Ramos (cell line): Measurements from ENCODE around the gene CUL4B.
"Not testable (repeated sequence)": the region's sequence is repeated elsewhere in the genome, so short reads cannot be mapped to it uniquely, and the experiment has no call there.

ENCODE experiments used
- in situ Hi-C: fragments of 300-500 bp; cut with MboI; formaldehyde crosslinking; loops from one replicate; pipeline ENCODE4 v1.14.3; 2022; ENCODE audit warnings: low sequenced_read_pairs; ENCODE audit not compliant: unreplicated experiment

The CUL4B gene

DNA sequence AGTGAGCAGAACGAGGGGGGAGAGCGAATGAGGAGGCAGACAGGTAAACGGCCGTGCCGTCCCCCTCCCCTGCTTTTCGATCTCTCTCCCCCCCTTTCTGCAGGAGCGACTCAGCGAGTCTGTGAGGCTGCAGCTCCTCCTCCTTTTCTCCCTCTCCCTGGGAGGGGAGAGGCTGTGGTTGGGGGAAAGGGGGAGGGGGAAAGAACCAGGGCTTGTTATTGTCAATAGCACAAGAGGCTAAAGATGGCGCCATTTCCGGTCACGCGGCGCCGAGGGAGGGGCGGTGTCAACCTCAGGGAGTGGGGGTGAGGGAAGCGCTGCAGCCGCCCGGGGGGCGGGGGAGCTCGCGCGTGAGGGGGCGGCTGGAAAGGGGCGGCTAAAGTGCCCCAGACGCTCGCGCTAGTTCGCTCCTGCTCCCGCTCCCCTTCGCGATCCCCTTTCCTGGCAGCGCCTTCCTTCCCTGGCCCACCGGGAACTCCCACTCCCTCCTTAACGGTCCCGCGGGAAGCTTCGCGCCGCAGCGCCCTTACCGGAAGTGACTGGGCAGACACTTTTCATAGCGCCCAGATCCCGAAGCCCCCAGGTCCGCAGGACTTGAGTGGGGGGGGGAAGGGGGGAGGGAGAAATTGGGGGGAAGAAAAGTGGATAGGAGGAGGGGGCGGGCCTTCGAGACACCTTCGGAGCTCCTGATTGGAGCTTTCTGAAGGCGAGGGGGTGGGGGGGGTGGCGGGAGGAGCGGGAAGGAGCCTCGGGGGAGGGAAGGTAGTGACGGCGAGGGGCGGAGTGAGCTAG is at the start of gene CUL4B:
TSS of gene CUL4B (minus strand) at position 121 of the 792 bp plus-strand sequence. CDS start 324 bp downstream, outside the sequence.
- in situ Hi-C loops: no loop called here

DNA sequence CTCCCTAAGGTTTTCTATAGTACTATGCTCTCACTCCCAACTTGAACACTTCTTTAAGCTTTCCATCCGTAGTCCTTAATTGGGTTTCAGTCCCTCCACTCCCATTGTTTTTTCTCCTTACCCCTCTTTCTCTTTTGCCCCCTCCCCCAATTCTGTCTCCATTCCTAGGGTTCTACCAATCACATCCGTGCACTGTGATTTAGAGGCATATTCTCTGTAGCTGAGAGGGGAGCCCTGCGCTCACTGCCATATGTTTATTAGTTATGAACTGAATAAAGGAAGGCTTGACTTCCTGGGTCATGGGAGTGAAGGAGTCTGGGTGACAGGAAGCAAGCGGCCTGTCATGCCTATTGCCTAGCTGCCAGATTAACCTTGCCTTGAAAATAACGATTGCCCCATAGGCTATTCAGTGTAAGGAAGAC is 43.6 kb upstream of the CUL4B start:
- in situ Hi-C loops: no loop called here

DNA sequence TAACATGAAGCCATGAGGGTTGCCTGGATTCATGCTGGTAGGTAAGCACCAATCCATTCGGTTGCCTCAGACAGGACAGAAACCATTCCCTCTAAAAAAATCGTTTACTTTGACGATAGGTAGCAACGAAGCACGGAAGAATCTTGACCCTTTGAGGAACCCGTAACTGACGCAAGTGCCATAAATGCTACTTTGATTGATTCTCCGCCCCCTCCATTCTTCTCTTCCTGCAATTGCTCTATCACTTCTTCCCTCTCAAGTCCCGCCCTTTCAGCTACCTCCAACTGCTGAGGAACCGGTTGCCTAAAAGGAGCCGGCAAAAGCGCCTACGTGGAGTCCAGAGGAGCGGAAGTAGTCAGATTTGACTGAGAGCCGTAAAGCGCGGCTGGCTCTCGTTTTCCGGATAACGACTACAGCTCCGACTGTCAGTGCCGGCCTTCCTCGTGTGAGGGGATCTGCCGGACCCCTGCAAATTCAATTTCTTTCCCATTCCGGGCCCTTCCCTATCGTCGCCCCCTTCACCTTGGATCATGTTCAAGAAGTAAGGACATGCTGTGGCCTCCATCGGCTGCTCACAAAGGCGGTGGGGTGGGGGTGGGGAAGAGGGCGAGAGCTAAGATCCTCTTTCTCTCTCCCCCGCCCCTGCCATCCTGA is 43.1 kb upstream of the CUL4B start, which contains the start of gene MCTS1:
TSS of gene MCTS1 (plus strand) at position 395 of the 654 bp plus-strand sequence. CDS start at position 531, 136 bp downstream.
- in situ Hi-C loops: no loop called here

DNA sequence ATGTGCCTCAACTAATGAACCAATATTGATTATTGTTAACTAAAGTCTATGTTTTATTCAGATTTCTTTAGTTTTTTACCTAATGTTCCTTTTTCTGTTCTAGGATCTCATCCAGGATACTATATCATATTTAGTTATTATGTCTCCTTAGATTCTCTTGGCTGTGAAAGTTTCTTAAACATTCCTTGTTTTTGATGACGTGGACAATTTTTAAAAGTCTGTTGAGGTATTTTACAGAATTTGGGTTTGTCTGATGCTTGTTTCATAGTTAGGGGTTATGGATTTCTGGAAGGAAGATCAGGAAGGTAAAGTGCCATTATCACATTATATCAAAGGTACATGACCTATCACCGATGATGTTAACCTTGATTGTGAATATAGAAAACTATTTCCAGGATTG is 24.9 kb upstream of the CUL4B start:
- in situ Hi-C loops: no loop called here

DNA sequence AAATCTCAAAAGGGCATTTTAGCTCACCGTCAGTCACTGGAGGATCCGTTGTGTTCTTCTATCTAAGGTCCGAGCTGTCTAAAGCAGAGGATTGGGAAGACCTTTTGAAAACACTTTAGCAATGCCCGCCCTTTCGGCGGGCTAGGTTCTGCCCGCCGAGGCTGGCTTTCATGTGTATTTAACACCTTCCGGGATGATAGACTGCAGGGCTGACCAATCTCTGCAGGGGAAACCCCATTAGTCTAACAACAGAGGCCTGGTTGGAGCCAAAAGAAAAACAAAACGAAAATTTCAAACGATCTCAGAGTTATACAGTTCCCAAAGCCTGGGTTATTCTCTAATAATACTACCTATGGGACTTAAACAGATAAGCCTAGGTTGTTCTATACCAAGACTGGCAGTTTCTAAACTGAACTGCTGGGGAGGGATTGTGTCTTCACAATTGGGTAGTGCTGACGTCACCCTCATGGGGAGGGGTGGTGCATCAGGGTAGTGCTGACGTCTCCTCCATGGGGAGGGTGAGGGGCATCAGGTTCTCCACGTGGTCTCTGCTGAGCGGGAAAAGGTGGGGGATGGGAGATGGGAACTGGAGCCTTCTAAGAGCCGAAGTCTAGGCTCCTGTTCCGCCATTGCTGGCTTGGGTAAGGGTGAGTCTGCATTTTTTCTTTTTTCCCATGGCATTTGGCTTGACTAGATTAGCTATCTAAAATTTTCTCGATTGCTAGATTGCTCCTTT is 14.8 kb upstream of the CUL4B start:
- in situ Hi-C loops: no loop called here

DNA sequence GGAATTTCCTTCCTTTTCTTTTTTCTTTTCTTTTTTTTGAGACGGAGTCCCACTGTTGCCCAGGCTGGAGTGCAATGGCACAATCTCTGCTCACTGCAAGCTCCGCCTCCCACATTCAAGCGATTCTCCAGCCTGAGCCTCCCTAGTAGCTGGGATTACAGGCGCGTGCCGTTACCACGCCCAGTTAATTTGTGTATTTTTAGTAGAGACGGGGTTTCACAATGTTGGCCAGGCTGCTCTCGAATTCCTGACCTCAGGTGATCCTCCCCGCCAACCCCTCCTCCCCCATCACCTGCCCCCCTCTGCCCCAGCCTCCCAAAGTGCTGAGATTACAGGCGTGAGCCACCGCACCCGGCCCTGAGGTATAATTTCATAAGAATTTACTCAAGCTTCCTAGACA is 13.0 kb upstream of the CUL4B start:
- in situ Hi-C loops: not testable (repeated sequence)

DNA sequence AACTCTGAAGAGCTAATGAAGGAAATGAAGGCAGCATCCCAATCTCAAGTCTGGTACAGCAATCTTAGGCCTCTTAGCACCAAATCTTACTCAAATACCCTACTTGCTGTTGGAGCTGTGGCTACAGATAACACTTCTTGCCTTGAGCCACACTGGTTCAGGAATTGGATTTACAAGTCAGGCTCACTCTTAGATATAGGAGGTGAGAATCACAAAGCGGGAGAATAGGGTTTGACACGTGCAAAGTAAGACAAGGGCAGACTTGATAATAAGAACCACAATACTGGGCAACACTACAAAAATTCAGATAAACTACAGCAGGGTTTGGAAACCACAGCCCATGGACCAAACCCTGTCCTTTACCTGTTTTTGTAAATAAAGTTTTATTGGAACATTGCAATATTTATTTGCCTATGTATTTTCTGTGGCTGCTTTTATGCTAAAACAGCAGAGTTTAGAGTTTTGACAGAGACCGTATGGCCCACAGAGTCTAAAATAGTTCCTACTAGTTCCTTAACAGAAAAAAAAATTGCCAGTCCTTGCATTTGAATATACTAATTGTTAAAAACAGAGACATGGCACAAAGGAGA is 9.3 kb upstream of the CUL4B start:
- in situ Hi-C loops: no loop called here

DNA sequence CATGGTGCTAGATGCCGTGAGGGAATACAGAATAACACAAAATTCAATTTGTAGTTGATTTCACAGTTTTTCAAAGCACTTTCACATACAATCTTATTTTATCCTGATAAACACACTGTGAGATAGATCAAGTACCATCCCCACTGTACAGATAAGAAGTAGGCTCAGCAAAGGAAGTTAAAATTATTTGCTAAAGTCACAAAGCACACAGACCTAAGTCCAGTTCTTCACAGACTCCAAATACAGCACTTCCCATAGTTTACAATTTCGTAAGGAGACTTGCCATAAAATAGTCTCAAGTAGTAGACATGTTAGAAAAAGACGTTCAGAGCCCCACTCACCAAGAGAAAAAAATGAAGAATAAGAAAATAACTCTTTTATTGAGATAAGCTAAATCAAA is 7.8 kb upstream of the CUL4B start:
- in situ Hi-C loops: no loop called here

DNA sequence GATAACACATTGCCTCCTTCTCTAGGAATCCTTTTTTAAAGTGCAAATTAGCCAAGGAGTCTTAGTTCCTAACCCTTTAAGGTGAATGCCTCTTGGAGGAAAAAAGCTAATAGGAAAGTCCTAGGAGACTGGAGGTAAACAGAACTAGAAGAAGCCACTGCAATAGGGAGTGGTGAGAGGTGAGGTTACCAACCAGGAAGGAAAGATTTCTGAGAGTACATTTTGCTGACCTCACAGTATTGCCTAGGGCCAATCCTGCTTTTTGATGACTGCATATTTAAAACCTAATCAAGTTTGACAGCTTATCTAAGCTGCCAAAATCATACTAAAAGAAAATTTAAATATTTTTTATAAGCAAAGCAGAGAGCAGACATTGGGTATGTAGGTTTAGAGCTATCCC is 7.3 kb upstream of the CUL4B start:
- in situ Hi-C loops: no loop called here

DNA sequence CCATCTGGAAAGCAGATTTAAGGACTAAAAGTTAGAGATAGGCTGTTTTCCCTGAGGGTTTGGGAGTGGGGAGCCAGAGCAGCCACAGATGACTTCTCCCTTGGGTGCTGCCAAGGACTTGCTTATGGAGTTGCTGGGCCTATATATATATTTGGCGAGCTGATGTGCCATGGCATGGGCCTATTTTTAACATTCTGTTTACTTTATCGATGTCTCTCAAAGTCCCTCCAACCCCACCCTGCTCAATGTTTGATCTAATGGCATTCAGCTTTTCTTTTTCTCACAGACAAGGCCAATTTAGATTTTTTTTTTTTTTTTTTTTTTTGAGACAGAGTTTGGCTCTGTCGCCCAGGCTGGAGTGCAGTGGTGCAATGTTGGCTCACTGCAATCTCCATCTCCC is 6.1 kb upstream of the CUL4B start:
- in situ Hi-C loops: no loop called here

DNA sequence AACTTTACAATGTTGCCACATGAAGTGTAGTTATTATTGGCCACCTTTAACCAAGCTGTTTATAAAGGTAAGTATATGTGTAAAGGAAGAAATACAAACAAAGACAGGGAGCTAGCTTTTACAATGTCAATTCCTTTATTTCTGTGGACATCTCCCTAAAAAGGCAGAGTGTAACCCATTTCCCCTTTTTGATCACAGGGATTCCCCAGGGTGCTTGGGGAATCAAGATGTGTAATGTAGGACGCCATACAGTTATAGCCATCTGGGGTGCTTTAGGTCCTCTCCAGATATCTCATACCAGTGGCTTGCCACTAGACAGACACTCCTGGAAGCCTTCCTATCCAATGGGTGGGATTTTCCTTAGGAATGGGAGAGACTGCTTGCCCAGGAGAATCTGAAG is 4.2 kb upstream of the CUL4B start:
- in situ Hi-C loops: no loop called here

DNA sequence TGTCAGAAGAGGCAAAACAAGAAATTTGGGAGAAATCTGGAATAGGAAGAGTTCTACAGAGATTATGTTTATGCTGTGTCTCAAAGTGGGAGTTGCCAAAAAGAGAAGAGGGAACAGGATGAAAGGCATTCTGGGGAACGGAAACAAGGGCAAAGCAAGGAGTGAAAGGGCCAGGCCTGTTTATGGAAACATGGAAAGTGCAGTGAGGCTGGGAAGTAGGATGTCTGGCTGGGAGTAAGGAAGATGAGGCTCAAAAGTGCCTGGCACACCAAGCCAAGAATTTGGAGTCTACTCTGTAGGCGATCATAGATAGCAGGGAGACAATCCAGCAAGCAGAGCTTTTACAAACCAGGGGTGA is 1.8 kb upstream of the CUL4B start:
- in situ Hi-C loops: no loop called here

DNA sequence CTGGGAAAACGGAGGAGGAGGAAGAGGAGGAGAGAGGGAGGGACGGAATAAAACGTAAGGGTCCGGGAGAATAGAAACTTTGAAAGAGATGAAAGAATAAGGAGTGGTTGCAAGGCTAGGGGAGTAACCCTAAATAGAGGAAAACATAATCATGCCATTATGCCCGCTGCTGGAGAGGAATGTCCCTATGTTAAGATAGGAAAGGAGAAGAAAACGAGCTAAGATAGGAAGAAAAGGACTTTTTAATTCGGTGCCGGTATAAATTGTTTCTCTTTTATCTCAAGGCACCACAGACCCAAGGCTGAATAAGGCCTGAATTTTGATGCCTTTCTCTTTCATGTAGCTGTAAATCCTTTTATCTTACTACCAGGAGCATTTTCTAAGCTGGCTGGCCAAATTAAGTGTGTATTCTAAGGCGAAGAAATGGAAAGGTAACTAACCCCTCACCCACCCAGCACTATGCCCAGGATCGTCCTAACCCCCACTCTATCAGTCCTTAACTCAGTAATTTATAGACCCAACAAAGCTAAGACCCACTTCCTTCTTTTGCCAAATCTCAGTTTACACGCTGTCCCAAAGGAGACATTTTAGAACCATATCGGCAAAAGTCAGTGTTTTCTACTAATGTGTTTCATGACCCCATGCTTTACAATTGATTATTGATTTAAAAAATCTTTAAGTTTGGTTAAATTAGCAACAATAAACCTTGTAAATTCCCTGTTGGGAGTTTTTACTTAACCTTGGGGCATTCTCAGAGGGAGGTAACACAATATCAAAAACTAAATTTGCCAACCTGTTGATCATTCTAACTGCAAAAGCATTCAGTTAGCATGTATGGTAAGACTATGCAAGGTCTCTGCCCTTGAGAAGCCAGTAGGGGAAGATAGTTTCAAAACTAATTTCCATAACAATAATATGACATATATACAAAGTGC is 1.1 kb upstream of the CUL4B start:
- in situ Hi-C loops: no loop called here

DNA sequence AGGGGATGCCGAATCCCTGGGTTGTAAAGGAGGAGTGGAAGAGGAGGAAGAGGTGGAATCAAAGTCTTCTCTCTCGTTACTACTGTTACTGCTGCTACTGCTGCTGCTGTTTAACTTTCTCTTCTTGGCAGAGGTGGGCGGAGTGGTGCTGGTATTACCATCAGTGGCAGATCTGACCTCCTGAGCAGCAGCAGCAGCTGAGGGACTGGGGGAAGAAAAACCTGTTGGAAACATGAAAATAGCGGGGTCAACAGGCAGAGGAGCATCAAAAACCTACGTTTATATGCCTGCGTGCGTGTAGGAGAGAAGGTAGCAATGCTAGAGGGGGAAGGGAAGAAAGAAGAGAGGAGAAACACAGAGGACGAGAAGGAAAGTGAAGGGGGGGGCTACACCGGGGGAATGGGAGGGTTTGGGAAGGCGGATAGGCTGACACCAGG is 339 bp downstream of the CUL4B start:
- in situ Hi-C loops: no loop called here

DNA sequence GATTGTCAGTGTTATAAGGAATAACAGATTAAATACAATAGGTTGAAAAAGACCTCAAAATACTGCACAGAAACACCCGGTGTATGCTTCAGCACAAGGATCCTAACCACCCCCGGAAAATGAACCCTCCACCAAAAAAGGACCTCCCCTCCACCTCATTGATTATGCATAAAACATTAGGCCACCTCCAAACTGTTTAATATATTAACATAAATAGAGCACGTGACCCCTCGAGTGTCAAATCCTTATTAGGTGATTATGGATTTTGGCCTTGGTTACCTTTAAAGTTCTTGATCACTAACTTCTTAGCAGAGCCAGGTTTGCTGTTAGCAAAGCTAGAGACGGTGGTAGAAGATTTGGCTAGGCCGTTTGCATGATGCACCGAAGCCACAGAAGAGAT is 958 bp downstream of the CUL4B start:
- in situ Hi-C loops: no loop called here

DNA sequence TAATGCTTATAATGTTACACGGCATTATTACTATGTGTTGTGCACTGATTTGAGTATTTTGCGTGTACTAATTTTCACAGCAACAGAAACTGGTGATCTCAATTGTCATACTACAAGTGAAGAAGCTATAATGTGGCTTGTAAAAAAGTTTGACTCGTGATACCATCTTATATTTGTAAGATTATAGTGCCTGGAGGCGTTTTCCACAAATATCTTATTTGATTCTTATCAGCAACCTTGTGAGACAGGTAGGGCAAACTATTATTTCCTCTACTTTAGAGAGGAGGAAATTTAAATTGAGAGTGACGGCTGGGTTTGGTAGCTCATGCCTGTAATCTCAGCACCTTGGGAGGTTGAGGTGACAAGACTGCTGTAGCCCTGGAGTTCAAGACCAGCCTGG is 4.5 kb downstream of the CUL4B start:
- in situ Hi-C loops: no loop called here

DNA sequence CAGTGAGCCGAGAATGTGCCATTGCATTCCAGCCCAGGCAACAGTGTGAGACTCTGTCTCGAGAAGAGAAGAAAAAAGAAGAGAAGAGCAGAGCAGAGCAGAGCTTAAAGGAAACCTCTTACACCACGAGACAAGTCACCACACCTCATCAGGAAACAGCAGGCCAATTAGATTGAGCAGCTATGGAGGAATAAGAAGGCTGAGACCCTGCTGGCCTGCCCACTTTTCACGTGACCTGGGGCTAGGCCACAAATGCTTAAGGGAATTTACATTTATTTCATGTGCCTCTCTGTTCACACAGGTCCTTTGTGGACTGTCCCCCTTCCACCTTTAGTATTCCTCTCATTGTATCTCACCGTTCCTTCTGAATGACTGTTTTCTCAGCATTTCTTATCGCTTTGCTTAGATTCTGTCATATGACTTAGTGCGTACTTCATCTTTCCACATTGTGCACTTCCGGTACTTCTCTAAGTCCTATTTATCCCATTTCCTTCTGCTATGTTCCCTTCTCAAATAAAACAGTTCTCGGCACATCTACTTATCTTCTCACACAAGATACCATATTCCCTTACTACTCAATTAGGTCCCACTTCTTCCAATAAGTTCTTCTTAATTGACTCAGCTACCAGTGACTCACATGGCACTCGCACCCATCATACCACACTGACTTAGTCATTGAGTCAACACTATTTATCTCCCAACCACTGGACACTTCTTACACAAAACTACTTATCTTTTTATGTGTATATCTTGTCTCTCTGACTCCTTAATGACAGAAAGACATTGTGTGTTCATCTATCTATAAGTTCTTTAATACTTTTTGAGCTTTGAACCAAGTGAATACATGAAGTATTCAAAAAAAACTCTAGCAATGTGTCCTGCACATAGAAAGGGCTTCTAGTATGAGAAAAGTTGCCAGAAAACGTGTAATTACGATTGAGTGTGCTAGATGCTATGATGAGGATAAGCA is 11.0 kb downstream of the CUL4B start:
- in situ Hi-C loops: no loop called here

DNA sequence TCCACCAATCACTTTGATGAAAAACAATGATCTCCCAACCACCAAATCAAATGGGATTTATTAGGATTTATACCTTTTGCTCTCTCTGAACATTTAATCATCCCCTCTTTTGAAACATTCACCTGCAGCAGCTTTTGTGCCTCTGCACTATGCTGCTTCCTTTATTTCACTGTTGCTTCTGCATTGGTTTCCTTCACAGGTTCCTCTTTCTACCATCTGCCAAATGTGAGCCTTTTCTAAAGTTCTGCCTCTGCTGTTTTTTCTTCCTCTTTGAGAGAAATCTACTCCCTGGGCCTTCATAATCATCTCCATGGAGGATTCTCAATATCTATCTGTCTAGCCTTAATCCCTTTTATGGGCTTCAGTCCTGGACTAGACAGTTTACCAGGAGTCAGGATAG is 24.7 kb downstream of the CUL4B start:
- in situ Hi-C loops: no loop called here
